RPMI7951 (cell line): ENCODE data around the gene ZRANB1. TPM values are rescaled to one million over a fixed set of nuclear protein-coding genes. Genes with fewer than 3 reads are reported as not detected.
"Not testable (repeated sequence)": the region's sequence is repeated elsewhere in the genome, so short reads cannot be mapped to it uniquely, and the experiment has no call there.

ENCODE experiments used
- DNase-seq: peaks from one replicate; pipeline ENCODE4 v3.0.0-alpha.2; 2012; ENCODE audit warnings: low read depth
- total RNA-seq: library from RNA; depleted of rRNA; stranded (reverse); fragments of >200 nt; shearing (Covaris generic); gene quantifications from 2 replicates; pipeline ENCODE4 v1.2.3, GENCODE V29; 2014; rRNA removed

Gene ZRANB1
- total RNA-seq = 10.8 and 12.4 TPM in 2 replicates

DNA sequence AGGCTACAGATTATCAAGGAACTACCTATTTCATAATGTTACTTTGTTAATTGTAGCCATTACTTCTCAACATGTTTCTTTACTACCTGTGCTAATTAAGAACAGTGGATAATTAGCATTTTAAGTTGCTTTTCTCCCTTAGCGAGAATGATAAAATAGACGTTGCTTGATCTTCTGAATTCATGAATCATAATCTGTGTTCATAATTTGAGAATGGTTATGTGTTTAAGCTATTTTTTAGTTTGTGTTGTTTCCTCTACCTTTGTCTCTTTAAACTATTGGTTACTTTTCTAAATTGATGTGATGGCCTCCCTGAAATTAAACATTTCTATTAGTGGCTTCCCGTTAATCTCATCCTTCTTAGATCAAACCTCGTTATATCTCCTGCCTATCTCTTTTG lies at the start of gene ZRANB1:
ZRANB1 (plus strand) TSS at position 301 of the 400 bp plus-strand sequence. CDS start 371 bp downstream, outside the sequence.
- DNase-seq = no peak

DNA sequence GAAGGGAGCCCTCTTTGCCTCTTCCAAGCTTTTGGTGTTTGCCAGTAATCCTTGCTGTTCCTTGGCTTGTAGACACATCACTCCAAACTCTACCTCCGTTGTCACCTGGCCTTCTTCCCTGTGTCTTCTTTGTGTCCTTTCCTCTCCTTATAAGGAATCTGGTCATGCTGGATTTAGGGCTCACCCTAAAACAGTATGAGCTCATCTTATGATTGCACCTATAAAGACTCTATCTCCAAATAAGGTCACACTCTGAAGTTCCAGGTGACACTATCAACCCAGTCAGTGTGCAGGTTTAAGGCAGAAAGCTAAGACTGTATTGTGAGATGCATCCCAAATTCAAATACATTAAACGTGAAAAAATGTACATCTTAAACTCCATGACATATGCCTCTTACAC lies 49.0 kb upstream of the ZRANB1 start:
- no peak for DNase-seq

DNA sequence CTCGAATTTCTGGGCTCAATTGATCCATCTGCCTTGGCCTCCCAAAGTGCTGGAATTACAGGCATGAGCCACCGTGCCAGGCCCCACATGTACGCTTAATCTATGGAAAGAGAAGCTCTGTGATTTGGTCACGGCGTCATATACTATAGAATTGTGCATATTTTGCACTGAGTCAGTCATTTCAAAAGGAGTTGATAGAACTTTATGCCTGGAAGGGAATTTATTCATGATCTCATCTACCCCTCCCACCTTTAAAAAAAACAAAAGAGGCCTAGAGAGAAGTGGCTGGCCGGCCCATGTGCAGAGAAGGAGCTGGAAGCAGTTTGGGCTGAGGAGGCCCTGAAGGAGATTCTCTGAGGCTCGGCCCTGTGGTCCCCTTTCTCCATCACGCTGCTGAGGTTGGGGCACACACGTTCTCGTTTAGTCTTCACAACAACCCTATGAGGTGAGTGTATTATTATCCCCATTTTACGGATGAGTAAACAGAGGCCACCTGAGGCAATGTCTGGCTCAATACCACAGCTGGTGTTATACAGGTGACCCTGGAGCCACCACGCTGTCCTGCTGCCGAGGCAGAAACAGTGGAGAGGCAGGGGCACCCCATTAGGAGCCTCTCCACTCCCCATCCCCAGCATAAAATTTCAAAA lies 47.2 kb upstream of the ZRANB1 start:
- no peak for DNase-seq

DNA sequence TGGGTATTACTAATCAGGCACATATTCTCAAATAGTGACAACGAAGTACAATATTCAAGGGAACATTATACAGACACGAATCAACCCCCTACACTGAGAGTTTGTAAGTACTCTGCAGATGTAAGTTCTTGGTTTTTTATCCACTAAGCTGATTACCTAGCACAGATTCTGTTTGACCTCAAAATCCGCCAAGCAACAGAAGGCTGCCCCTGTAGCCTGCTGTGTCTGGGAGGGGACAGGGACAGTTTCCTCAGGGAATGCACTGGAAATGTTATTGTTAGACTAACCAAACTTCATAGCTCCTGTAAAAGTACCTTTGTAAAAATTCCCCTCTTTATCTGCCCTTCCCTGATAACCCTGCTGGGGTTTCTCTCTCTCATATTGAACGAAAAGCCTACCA lies 45.2 kb upstream of the ZRANB1 start:
- DNase-seq = no peak

DNA sequence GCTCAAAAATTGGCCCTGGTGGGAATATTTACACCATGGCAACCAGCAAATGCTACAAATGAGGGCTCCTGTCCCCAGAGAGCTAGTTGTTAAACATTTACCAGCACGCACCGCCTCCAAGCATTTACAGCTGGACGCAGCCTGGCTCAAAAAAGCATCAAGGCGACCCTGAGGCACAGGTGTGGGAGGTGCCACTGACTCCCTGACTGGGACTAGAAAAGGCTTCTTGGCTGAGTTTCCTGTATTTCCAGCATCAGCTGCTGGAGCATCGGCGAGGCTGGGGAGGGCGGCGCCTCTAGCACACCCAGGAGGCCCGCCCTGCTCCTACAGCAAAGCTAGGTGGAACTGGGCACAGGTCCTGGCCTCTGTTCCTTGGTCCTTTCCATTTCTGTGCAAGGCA lies 43.5 kb upstream of the ZRANB1 start:
- DNase-seq = no peak

DNA sequence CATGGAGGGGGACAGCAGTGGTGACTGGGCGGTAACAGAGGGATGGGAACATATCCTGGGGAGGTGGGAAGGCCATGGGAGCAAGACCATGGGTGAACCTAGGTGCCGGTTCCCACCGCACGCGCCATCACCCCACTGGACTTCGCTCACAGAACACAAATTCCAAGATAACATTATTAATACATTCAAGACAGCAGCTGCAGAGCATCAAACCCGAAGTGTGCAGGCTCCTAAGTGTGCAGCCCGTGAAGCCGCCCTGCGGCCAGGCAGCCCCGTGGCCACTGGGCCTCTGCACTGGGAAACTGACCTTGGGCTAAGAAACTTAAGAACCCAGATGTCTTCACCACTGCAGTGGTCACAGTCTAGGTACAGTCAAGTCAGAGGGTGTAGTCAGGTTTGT lies 42.8 kb upstream of the ZRANB1 start:
- no peak for DNase-seq

DNA sequence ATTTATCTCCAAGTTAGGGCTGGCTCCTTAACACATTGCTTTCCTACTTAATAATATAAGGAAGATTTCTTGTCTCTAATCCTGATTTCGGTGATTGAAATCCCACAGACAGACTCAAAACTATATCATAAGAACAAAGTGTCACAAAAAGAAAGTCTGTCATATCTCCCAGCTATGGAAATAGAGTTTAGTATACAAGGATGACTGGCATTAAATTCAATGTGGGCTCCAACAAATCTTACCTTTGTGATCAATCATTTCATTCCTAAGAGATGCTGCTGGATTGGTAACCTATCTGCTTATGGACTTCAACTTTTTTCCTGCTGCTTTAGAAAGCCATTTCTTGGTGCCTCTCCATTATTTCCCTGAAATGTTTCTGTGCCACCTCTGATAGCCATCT lies 39.5 kb upstream of the ZRANB1 start:
- DNase-seq = no peak

DNA sequence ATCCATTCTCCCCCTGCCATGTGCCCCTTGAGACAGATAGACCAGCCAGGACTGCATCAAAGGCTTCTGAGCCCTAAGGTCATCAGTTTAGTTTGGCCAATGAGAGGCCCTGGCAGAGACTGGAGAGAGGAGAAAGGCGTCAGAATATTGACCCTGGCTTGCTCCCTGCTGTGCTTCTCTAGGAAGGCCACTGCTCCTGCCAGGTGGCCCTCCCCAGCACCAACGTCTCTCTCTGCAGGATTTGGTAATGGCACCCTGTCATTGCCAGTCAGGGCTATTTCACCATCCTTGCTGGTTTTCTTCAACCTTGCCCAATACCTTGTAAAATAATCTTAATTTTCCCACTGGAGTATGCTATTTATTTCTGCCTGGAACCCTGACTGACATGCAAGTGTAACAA lies 38.8 kb upstream of the ZRANB1 start:
- no peak for DNase-seq

DNA sequence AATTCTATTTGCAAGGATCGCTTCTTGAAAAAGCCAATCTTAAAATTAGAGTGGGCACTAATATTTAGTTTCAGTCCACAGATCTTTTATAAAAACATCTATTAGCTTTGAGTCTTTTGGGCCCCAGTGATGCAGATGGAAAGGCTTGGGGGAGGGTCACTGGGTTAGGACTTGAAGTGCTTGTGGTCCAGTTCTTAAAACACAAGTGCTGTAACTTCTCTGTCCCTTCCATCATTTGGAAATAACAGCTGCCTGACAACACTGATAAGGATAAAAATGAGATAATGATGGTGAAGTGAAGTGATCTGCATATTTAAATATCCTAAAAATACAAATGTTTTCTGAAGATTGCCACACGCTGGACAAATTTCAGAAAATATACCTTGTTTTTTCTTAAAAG lies 37.1 kb upstream of the ZRANB1 start:
- DNase-seq = no peak

DNA sequence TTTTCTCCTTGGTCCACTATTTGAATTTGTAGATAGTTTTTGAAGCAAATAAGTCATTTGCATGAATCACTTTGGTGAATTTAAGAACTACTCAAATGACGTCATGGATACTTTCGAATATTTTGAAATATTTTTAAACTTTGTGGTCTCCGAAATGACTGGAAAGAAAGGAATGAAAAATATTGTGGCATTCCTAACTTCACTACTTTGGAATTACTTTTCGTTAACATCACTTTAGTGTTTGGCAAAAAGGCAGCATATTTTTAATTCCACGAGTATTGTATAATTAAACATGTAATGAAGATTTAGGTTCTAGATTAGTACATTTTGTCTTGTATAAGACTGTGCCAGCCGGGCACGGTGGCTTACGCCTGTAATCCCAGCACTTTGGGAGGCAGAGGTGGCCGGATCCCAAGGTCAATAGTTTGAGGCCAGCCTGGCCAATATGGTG lies 35.3 kb upstream of the ZRANB1 start:
- DNase-seq = peak; percentile 52

DNA sequence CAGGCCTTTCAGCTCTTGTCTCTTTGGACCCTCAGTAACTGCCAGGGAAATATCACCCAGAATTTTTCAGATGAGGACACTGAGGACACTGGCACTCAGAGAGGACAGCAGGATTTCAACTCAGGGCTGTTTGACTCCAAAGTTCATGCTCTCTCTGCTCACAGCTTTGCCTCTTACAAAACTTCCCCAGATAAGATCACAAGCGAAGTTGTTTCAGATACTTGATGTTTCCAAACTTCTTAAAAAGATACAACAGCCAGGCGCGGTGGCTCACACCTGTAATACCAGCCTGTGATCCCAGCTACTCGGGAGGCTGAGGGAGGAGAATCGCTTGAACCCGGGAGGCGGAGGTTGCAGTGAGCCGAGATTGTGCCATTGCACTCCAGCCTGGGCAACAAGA lies 32.4 kb upstream of the ZRANB1 start:
- no peak for DNase-seq

DNA sequence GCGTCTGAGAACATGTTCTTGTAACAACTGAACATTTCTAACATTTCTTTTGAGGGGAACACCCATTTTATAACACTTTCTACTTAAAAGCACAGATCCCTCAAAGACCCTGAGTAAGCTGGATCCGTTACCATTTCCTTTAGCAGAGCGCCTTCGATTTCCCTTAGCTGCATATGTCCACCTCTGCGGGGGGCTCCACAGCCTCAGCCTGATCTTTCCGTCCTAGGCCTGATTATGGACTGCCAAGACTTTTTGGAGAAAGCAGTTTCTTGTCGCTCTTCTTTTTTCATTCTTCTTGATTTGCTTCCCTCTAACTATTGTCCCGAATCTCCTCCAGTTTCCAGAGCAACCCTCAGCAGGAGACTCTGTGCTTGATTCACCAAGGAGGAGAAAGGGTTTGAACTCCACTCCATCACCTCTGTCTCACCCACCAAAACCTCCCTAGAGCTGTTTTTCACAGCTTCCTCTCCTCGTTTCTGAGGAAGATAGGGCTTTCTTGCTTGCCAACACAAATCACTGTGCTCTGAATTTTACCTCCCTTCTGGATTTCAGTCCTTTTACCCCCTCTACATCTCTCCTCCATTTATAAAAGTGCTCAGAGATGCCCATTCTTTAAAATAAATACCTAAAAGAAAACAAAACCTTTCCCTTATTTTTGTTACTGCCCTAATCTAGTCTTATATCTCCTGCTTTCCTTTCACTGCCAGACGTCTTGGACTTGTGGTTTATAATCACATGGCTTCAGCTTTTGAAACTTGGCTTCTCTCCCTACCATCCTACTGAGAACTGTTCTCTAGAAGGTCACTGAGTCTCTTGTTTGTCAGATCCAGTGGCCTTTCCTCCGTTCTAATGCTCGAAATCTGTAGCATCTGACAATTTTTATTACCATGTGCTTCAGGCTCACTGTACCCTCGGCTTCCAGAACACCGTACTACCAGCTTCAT lies 30.5 kb upstream of the ZRANB1 start:
- DNase-seq = peak; percentile 48

DNA sequence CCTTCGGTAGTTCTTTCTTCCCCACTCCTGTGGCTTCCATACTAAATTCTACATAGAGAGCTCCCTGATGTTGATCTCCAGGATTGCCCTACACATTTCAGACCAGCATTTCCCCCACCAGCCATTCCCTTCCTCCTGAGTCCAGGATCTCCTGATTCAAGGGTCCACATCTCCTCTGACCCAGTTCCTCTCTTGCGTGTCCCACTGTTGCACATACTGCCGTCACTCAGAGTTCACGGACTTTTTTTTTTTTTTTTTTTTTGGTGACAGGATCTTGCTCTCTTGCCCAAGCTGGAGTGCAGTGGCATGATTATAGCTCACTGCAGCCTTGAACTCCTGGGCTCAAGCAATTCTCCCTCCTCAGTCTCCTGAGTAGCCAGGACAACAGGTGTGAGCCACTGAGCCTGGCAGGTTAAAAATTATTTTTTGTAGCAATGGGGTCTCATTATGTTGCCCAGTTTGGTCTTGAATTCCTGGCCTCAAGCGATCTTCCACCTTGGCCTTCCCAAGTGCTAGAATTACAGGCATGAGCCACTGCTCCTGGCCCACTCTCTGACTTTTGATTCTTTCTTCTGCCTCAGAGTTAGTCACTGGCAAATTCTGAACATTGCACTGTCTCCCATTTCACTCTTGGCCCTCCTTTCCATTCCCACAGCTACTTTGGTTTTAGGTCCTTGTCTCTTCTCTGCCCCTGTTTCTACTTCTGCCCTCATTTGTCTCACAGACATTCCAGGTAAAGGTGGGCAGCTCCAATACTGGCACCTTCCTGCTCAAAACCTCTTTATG lies 29.6 kb upstream of the ZRANB1 start:
- no peak for DNase-seq

DNA sequence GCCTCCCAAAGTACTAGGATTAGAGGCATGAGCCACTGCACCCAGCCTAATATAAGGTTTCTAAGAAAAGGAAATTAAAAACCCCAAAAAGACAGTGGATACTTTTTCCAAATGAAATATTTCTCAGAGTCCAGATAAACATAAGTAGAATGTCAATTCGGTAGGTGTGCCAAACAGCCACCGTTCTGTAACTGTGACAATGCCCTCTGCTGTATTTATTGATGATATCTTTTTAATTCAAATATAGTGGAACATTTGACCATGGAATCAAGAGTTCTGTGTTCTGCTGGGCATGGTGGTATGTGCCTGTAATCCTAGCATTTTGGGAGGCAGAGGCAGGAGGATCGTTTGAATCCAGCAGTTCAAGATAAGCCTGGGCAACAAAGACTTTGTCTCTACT lies 28.8 kb upstream of the ZRANB1 start:
- no peak for DNase-seq

DNA sequence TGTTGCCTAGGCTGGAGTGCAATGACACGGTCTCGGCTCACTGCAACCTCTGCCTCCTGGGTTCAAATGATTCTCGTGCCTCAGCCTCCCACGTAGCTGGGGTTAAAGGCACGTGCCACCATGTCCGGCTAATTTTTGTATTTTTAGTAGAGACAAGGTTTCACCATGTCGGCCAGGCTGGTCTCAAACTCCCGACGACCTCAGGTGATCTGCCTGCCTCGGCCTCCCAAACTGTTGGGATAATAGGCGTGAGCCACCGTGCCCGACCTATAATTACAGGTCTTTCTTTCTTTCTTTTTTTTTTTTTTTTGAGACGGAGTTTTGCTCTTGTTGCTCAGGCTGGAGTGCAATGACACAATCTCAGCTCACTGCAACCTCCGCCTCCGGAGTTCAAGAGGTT lies 27.5 kb upstream of the ZRANB1 start:
- not testable (repeated sequence) for DNase-seq

DNA sequence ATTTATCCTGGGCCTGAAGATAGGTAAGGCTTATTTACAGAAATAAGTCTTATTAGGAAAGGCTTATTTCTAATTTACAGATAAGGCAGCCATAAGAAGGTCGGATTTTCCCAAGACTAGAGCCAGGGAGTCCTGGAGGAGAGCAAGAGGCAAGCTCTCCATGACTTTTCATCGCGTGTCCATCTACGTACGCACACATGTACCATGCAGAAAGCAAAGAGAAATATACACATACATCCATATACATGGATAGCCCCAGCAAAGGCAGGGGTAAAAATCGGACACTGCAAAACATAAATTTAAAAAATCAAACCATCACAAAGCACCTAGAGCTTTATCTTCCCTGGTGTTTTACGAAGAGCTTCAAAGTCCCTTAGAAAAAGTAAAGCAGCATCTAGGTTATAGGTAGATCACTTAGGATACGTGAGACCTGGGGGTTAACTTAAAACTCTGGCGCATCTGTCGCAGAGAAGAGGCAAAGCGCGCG lies 25.8 kb upstream of the ZRANB1 start:
- peak; percentile 9 for DNase-seq

DNA sequence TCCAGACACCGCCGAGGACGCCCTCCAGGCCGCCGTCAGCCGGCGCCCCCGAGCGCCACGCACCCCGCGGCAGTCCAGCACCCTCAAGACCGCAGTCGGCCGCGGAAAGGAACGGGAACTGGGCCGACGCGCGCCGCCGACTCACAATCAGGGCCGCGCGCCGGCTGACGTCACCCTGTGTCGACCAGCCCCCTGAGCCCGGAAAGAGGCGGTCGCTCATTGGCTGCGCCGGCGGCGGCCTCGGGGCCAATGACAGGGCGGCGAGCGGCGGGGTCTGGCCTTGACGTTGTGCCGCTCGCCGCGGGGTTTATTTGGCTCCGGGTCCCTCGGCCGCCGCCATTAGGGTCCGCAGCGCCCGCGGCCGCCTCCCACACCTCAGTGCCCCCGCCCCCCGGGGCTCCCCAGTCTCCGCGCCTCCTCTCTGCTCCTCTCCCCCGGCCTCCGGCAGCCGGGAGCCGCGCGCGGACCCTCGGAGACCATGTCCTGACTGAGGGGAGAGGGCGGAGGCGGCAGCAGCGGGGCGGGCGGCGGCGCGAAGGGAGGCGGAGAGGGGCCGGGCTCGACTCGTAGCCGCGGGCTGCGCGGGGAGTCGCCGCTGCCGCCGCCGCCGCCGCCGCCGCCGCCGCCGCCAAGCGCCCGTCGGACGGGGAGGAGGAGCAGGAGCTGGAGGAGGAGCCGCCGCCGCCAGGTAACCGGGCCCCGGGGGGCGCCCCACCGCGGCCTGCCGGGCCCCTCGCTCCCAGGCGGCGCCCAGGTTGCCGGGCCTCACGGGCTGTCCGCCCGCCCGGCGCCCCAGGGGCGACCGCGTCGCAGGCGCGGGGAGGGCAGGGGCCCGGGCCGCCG lies 25.1 kb upstream of the ZRANB1 start:
- peak; percentile 91 for DNase-seq

DNA sequence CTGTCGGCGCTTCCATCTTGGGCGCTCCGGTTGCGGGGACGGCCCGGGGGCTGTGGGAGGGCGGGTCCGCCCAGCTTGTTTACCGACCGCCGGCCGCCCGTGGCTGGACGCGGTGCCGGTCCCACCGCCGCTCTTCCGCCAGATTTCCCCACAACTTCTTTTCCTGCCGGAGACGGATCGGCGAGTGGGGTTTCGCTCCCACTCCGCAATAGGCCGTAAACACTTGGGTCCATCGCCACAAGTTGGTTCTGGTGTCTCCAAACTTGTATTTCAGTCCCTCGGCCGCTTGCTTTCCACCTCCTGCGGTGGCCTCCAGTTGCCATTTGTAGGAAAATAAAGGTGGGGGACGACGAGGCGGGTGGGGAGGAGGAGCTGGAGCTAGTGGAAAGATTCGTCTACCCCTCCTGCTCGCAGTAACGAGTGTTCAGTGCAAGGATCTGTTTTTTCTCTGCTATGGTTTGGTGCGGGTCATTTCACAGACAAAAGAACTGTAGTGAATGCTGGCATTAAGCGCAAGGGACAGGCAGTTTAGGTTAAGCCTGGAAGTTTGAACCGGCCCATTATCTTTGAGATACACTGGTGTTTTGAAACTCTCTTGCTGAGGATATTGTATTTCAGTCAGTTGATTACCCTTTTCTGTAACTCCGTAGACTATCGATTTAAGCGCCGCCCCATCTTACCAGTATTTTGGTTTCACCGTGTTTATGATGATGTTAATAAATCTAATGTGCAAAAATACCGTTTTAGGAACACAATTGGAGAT lies 24.3 kb upstream of the ZRANB1 start:
- peak; percentile 27 for DNase-seq

DNA sequence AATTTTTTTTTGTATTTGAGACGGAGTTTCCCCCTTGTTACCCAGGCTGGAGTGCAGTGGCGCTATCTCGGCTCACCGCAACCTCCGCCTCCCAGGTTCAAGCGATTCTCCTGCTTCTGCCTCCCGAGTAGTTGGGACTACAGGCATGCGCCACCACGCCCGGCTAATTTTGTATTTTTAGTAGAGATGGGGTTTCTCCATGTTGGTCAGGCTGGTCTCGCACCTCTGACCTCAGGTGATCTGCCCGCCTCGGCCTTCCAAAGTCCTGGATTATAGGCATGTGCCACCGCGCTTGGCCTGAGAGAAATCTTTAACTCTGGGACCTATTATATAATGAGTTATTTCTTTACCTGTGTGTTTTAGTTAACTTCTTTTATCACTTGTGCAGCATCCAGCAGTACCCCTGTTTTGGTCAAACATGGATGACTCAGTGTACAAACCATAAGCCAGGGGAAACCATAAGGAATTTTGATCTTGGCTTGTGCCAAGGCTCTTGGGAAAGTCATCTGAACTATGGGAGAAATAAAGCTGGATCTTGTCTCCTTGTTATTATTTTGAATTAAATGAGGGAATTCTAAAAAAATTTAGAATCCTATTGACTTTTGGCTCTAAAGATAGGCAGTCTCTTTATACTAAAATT lies 23.6 kb upstream of the ZRANB1 start:
- peak; percentile 58 for DNase-seq

DNA sequence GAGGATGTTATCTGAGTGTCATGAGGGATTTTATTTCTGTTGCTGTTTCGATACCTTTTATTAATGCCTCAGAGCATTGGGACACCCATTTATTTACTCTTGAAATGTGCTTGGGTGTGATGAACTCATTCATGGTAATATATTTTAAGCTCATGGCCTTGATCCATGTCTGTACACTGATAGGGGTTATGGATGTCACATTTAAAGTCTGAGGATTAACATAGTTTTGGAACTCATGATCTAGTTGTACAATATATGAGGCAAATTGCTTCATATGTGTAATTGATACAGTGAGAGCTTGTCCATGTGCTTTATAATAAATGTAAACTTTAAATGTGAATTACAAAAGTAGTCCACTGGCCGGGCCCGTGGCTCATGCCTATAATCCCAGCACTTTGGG lies 23.0 kb upstream of the ZRANB1 start:
- DNase-seq = no peak
